NOMO-1 treated with DMSO at 0.1 percent for 48 hours (cell line): ENCODE results near the gene TTC17.
A peak's percentile ranks its signal among the peaks of the same experiment; 100 is the strongest.
"Not testable (repeated sequence)": the region's sequence is repeated elsewhere in the genome, so short reads cannot be mapped to it uniquely, and the experiment has no call there.

Source experiments
- DNase-seq: peaks from one replicate; lab custom pipeline; 2025; ENCODE audit not compliant: unreplicated experiment; lab: John Stamatoyannopoulos, UW

Gene TTC17, protein sequence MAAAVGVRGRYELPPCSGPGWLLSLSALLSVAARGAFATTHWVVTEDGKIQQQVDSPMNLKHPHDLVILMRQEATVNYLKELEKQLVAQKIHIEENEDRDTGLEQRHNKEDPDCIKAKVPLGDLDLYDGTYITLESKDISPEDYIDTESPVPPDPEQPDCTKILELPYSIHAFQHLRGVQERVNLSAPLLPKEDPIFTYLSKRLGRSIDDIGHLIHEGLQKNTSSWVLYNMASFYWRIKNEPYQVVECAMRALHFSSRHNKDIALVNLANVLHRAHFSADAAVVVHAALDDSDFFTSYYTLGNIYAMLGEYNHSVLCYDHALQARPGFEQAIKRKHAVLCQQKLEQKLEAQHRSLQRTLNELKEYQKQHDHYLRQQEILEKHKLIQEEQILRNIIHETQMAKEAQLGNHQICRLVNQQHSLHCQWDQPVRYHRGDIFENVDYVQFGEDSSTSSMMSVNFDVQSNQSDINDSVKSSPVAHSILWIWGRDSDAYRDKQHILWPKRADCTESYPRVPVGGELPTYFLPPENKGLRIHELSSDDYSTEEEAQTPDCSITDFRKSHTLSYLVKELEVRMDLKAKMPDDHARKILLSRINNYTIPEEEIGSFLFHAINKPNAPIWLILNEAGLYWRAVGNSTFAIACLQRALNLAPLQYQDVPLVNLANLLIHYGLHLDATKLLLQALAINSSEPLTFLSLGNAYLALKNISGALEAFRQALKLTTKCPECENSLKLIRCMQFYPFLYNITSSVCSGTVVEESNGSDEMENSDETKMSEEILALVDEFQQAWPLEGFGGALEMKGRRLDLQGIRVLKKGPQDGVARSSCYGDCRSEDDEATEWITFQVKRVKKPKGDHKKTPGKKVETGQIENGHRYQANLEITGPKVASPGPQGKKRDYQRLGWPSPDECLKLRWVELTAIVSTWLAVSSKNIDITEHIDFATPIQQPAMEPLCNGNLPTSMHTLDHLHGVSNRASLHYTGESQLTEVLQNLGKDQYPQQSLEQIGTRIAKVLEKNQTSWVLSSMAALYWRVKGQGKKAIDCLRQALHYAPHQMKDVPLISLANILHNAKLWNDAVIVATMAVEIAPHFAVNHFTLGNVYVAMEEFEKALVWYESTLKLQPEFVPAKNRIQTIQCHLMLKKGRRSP

DNA sequence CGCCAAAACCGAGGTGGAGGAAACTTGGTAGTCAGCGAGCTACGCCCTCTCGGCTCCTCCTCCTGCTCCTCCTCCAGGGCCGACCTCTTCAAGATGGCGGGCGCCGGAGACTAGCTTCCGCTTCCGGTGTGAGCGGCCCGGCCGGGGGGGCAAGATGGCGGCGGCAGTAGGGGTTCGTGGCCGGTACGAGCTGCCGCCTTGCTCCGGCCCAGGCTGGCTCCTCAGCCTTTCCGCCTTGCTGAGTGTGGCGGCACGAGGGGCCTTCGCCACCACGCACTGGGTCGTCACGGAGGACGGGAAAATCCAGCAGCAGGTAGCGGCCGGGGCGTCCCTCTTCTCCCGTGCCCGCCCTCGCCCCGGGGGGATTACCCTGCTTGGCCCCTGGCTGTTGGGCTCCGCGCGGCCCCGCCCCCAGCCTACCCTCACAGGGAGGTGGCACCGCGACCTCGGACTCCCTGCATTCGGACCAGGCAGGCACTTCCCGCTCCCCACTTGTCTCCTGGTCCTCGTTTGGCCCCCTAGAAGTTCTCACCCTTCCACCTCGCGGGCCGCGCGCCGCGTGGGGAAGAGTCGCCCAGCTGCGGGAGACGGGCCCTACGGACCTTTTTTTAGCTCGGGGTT, at the start of gene TTC17:
Gene TTC17, plus strand, starts transcription at position 120 of the 621 bp plus-strand sequence. Its CDS starts 35 bp downstream, at position 155.
- peak; percentile 89 for DNase-seq

DNA sequence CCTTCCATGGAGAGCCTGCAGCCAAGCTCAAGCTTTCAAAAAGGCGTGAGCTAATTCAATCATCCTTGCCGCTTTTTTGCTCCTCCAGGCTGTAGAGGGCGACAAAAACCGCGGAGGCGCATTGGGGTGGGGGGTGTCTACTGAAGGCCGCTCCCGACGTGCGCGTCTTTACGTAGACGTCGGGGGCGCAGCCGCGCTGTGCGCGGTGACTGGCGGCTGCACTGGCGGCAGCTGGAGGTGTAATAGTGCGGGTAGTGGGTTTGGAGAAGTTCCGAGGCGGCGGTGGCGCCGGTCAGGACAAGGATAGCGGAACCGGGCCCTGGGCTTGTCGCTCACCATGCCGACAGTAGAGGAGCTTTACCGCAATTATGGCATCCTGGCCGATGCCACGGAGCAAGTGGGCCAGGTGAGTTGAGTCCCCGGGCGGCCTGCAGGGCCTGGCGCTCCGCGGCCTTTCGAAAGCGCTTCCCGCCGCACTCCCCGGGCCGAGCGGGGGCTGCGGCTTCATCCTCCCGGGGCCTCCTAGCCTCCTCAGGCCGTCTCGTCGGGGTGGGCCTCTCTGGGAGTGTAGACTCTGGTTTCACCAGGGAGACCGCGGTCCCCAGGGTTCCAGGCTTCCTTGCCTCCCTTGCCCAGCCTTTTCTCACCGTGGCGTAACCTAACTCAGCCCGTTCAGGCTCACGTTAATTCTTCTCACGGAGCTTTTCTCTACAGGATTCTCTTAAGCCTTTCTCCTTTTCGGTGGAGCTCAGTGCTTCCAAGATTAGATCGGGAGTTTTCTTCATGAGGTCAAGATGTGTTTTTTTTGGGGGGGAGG, 46.7 kb upstream of the TTC17 start, which contains the start of gene API5:
Gene API5, plus strand, starts transcription at position 206 of the 817 bp plus-strand sequence. Its CDS starts 132 bp downstream, at position 338.
- peak; percentile 94 for DNase-seq

DNA sequence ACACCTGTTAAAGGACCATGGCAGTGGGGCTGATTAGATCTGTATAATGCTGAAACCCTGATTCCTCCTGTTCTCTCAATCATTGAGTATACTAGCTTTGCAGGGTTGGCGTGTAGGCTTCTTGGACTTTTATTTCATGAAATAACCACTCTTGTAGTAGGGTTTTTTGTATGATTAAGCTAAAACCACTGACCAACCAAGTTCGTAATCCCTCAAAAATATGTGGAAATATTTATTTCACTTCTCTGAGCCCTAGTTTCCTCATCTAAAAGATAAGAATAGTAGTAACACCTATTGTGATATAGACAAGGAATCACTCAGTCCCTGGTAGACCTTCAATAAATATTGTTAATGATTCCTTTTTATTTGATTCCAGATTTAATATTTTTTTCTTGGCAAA, 42.8 kb upstream of the TTC17 start:
- peak; percentile 12 for DNase-seq

DNA sequence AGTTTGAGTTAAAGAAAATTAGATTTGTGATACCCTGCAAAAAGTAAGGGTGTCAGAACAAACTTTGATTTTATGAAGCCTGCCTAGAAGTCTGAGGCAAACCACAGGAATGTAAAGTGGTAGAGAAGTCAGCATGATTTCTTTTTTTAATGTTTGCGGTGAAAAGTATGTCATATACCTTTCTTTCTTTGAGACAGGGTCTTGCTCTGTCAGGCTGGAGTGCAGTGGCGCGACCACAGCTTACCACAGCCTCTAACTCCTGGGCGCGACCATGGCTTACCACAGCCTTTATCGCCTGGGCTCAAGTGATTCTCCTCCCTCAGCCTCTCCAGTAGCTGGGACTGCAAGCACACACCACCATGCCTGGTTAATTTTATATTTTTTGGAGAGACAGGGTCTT, 42.3 kb upstream of the TTC17 start:
- no peak for DNase-seq

DNA sequence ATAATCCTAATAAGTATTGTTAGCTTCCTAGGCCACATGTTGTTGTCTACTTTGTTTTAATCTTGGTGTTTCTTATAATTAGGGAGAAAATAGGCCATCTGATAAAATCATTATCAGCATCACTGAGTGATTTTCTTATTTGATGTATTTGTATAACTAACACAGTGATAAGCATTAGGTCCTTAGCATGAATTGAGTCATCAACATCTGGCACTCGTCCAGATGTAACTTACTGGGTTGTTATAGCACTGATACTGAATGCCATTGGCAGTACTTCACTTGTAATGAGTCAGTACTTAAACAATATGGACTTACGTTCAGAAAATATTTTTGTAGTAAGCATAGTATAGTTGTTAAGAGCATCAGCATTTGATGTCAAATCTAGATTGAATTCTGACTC, 30.7 kb upstream of the TTC17 start:
- DNase-seq = no peak

DNA sequence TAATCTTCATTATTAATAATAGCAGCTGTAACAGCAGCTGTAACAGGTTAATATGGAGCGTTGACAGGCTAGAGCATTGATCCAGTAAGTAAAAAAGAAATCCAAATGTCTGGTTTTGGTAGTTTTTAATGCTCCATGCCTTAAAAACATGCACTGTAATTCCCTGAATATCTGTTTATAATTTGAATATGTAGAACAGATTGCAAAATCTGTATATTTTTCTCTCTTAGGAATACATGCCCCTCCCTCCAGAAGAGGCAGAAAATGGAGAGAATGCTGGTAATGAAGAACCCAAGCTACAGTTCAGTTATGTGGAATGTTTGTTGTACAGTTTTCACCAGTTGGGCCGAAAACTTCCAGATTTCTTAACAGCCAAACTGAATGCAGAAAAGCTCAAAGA, 30.2 kb upstream of the TTC17 start:
- DNase-seq = no peak

DNA sequence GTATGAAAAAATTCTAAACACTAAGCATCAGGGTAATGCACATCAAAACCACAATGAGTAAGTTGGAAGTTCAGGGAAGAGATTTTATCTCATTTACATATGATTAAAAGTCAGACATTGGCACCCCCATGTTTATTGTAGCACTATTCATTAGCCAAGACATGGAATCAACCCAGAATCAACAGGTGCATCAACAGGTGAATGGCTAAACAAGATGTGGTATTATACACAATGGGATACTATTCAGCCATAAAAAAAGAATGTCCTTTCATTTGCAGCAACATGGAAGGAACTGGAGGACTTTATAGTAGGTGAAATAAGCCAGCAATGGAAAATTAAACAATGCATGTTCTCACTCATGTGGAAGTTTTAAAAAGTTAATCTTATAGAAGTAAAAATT, 17.6 kb upstream of the TTC17 start:
- no peak for DNase-seq

DNA sequence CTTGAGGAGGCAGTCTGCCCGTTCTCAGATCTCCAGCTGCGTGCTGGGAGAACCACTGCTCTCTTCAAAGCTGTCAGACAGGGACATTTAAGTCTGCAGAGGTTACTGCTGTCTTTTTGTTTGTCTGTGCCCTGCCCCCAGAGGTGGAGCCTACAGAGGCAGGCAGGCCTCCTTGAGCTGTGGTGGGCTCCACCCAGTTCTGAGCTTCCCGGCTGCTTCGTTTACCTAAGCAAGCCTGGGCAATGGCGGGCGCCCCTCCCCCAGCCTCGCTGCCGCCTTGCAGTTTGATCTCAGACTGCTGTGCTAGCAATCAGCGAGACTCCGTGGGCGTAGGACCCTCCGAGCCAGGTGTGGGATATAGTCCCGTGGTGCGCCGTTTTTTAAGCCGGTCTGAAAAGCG, 7.3 kb upstream of the TTC17 start:
- DNase-seq = not testable (repeated sequence)

DNA sequence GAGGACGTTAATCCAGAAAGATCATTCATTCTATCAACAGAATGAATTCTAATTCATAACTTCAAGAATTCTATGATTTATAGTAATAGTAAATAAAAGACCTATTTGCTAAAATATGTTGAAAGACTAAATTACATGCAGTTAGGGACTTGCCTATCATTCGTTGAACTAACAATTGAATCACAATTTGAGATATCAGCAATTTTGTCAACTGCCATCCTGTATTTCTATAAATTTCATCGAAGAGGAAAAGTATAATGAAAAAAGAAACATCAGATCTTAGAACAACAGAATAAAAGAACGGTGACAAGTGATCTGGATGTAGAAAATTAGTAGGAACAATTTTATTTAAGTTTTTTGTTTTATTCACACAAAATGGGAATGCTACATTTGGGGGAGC, 4.4 kb upstream of the TTC17 start:
- no peak for DNase-seq

DNA sequence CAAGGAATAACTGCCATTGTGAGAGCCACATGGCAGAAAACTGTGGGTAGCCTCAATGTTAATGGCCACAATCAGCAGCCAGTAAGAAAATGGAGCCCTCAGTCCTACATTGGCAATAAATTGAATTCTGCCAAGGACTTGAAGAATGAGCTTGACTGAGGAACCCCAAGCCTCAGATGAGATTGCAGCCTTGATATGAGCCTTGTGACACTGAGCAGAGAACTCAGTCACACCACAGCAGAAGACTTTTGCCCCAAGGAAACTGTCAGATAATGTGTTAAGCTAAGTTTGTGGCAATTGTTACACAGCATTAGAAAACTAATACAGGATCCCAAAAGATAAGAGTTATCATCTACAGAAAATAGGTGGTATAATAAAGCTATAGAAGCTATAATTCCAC, 2.4 kb upstream of the TTC17 start:
- no peak for DNase-seq

DNA sequence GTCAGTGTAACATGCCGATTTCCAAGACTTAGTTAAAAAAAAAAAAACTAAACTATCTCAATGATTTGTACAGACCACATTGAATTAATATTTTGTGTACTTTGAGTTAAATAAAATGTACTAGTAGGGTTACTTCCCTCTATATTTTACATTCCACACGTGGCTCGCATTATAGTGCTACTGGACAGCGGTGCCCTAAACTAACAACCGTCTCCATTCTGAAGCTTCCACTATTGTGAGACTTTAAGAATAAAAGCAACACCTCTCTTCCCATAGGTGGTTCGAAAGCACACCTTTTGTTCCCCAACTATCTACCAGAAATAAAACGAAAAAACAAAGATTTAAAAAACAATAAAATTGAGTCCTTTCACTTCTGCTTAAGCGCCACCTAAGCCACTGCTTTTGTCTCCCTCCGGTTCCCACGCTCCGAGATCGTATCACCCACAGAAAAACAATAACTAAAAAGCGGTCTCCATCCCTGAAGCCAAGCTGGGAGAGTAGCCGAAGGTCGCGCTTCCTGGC, 380 bp upstream of the TTC17 start:
- peak; percentile 26 for DNase-seq

DNA sequence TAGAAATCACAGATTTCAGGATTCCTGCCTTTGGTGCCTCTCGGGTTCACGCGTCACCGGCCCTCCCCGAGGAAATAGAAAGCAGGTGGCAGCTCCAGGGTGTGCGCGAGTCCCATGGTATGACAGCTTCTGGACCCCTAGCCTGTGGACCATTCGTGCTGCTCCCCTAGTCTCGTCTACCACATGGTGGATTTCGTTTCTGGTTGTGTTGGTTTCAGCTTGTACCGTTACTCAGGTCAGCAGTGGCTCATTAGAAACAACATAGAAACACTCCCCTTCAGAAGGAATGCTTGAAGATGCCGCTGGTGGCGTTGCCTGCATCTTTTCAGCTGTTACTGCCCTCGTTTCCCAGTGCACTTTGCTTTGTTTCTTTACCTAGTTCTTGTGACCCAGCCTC, 700 bp downstream of the TTC17 start:
- DNase-seq = no peak

DNA sequence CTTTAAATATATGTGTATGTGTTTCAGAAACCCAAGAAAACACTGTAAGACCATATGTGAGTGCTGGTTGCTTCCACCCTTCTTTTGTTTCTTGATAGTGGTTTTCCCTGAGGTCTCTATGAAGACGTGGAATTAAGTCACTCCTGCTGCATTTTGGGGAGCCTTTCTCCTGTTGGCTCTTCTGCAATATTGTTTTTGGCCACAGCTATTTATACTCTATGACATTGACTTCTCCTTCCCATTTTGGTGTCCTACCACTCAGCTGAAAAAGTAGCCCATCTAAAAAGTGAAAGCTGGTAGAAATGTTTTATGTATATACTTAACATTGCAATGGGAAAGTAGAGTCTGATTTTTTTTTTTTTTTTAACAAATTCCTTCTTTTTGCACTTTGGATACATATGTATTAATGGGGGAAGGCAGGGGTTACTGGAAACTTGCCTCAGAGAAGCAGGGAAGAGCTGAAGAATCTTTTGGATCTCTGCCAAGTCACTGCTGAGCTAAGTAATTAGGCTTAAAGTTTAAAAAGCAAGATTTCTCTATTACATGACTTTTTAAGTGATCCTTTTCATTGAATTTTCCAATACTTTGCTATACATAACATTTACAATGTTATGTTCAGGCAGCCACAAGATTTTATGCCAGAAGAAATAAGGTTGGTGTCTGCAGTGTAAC, 1.8 kb downstream of the TTC17 start:
- DNase-seq = peak; percentile 67

DNA sequence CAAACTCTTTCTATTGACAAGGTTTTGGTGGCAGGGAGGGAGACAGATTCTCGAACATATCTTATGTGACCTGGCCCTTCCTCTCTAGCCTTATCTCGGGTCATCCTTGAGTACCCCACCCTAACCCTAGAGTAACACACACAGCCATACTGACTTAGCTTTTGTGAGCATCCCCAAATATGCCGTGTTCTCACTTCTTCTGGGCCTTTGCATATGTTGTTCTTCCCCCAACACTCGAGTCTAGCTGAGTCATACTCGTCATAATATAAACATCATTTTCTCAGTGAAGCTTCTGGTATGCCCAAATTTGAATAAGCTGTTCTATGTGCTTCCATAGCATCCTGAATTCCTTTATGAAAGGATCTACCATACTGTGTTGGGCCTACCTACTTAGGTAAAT, 8.0 kb downstream of the TTC17 start:
- DNase-seq = no peak

DNA sequence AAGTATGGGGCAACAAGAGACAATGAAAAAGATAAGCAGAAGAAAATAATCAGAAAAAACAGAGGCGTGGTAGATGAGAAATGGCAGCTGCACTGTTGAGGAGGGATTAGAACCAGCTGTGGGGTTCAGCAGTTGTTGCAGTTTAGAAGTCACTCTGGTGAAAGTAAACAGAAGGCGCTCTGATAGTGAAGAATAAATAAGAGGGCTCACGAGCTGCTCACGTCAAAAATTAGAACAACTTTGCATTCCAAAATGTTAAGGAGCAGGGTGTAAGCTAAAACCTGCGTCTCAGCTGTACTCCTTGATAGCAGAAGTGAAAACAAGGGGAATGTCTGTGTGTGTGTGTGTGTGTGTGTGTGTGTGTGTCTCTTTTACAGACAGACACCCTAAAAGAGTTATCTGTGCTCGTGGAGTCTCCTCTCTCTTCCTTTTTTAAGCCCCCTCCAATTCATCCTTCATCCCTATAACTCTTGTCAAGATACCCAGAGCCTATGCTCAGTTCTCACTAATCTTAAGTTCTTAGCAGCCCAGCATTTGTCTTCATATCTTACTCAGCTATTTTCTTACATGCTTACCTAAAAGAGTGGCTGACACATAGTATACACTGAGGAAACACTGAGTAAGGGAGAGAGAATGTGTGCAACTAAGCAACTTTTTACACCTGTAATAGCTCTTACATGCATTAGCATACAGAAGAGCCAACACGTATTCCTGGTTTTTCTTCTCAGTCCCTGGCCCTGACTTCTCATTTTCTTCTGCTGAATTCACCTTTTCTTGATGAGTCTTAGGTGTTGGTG, 8.9 kb downstream of the TTC17 start:
- no peak for DNase-seq

DNA sequence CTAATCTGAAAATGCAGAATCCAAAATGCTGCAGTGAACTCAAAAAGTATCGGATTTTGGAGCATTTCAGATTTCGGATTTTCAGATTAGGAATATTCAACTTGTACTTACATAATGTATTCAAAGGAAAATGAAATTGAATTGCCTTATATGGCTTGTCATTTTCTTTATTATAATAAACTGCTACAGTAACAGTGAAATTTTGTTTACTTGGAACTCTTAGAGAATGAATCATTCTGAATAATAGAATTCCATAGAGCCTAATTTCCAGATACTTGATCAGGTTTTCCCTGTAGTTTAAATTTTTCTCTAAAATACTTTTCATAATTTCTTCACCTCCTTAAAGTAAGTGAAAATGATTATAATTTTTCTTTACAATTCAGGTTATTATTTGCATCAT, 17.3 kb downstream of the TTC17 start:
- DNase-seq = no peak

DNA sequence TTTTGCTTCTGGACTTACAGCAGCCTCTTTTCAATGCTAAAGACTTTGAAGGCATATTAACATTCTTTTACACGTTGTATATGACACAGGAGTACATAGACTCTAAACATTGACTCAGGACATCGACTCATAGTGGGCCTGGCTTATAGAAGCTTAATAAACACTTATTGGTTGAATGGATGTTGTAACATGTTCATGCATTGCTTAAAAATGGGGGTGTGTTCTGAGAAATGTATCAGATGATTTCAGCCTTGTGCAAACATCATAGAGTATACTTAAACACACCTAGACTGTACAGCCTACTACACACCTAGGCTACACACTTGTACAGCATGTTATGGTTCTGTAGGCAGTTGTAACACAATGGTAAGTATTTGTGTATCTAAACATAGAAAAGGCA, 17.9 kb downstream of the TTC17 start:
- no peak for DNase-seq

DNA sequence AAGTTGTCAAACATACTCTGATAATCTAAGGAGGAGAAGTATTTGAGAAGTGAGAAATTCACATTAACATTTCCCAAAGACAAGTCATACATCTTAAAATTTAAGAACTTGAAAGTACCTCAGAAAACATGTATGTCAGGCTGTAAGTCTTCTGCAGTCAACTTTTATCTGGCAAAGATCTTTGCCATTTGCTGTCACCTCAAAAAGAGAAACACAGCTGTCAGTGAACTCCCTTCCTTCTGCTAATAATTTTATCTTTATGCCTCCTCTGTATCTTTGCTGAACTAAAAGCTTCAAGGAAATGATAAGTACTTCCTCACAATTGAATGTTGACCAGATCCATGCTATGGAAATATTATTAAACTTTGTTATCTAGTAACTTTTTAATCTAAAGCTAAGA, 18.7 kb downstream of the TTC17 start:
- DNase-seq = no peak

DNA sequence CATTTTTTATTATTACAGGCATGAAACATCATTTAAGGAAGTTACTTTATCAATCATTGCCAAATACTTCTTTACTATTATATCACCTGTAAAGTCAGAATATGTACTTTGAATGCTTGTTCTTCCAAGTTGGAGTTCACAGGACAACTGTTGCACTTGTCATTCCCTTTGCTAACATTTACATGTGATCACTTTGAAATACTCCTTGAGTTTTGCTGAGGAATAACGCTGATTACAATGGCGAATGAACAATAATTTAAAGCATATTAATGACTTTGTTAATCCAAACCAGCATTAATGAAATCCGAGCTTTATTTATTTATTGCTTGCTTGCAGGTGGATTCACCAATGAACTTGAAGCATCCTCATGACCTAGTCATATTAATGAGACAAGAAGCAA, 20.2 kb downstream of the TTC17 start:
- no peak for DNase-seq
